SKM-1 (cell line): ENCODE data around the gene LSM14A.
"Not testable (repeated sequence)": the region's sequence is repeated elsewhere in the genome, so short reads cannot be mapped to it uniquely, and the experiment has no call there.

Source experiments
- DNase-seq: peaks from one replicate; lab custom pipeline; 2025; ENCODE audit not compliant: unreplicated experiment; lab: John Stamatoyannopoulos, UW

LSM14A gene

GRCh38 chr19:34189199-34189916 is 17.1 kb downstream of the LSM14A start:
- no peak for DNase-seq

GRCh38 chr19:34189917-34190425 is 17.7 kb downstream of the LSM14A start:
- DNase-seq, result no peak

GRCh38 chr19:34191355-34191962 is 19.2 kb downstream of the LSM14A start:
- no peak for DNase-seq

- no peak for DNase-seq
These were observed 21.1 kb downstream of the LSM14A start for GRCh38 chr19:34193439-34193838.

GRCh38 chr19:34193876-34194275 is 21.6 kb downstream of the LSM14A start:
- no peak for DNase-seq

GRCh38 chr19:34201133-34201532 is 28.8 kb downstream of the LSM14A start:
- no peak for DNase-seq

- DNase-seq, result not testable (repeated sequence)
These were observed 33.0 kb downstream of the LSM14A start for GRCh38 chr19:34205324-34205723.

GRCh38 chr19:34208291-34208884 is 36.1 kb downstream of the LSM14A start:
- DNase-seq, result no peak

- DNase-seq, result no peak
These were observed 37.4 kb downstream of the LSM14A start for GRCh38 chr19:34209726-34210125.

GRCh38 chr19:34213283-34213682 is 41.0 kb downstream of the LSM14A start:
- no peak for DNase-seq

GRCh38 chr19:34214040-34214439 is 41.7 kb downstream of the LSM14A start:
- DNase-seq, result no peak

- no peak for DNase-seq
These were observed 42.8 kb downstream of the LSM14A start for GRCh38 chr19:34215006-34215665.

- DNase-seq, result no peak
These were observed 43.3 kb downstream of the LSM14A start for GRCh38 chr19:34215666-34216038.

GRCh38 chr19:34216745-34217219 is 44.5 kb downstream of the LSM14A start:
- DNase-seq, result not testable (repeated sequence)

GRCh38 chr19:34217952-34218817 is 45.9 kb downstream of the LSM14A start:
- DNase-seq, result no peak

- DNase-seq, result no peak
These were observed 46.5 kb downstream of the LSM14A start for GRCh38 chr19:34218818-34219164.

GRCh38 chr19:34220472-34221063 is 48.3 kb downstream of the LSM14A start:
- peak; percentile 22 for DNase-seq

GRCh38 chr19:34222386-34222785 is 50.1 kb downstream of the LSM14A start:
- DNase-seq, result no peak

- no peak for DNase-seq
These were observed 52.8 kb downstream of the LSM14A start for GRCh38 chr19:34224996-34225658.

GRCh38 chr19:34225659-34226015 is 53.3 kb downstream of the LSM14A start:
- no peak for DNase-seq
